K562 (cell line): Measurements from ENCODE around the gene SEC63. TPM values are rescaled to one million over a fixed set of nuclear protein-coding genes. Genes with fewer than 3 reads are reported as not detected.
A peak's percentile ranks its signal among the peaks of the same experiment; 100 is the strongest.

Experiments
- ATAC-seq: fragments of 200-7000 bp; cut with Tn5 transposase; 3 replicates; pipeline ENCODE4 v1.9.1; 2020; ENCODE audit warnings: moderate library complexity
- BruUV-seq: library from RNA; stranded (reverse); fragments of 400-500 nt; replicated peaks from 2 replicates; lab custom pipeline; 2021; lab: Mats Ljungman, UMichigan
- CTCF ChIA-PET: fragments of 300-600 bp; formaldehyde crosslinking; extraction: SDS; loops from one replicate; lab custom pipeline; 2021; ENCODE audit warnings: low intra/inter-chr PET ratio; lab: Yijun Ruan, JAX
- POLR2A ChIA-PET: fragments of 300-600, 350-650 bp; sonication (Branson Sonifier 250); formaldehyde crosslinking; extraction: SDS; loops from one replicate; lab custom pipeline; 2021; ENCODE audit warnings: antibody characterized with exemption, inconsistent platforms; lab: Yijun Ruan, JAX
- DNase-seq, 4 experiments: peaks; one replicate each; pipeline versions ENCODE4 v3.0.0 to v3.0.0-alpha.2; 2011 to 2018; ENCODE audit warnings: low spot score in 3 of 4, mixed read lengths in 3 of 4; ENCODE audit errors: extremely low read depth in 1 of 4
- FAIRE-seq: peaks from 2 replicates; lab custom pipeline; 2011; peaks lifted over from hg19 to GRCh38; lab: Jason Lieb, UNC
- H2AFZ ChIP-seq: 2 replicates; pipeline ENCODE4 v1.6.0; 2011; ENCODE audit warnings: low read depth, low read length, control low read depth, inconsistent platforms
- H3K27ac ChIP-seq: fragments of 200-600 bp; 3 replicates; pipeline ENCODE4 v1.8.0; 2011; ENCODE audit warnings: low read depth, mild to moderate bottlenecking, control low read depth, inconsistent platforms, low read length, moderate library complexity, mixed read lengths; ENCODE audit errors: extremely low read depth
- H3K27me3 ChIP-seq, 2 experiments: fragments of 300-600 bp in 1 of 2; 2 replicates in 1 of 2; 3 replicates in 1 of 2; pipeline versions ENCODE4 v1.6.0 to v1.8.0; 2011; ENCODE audit warnings: inconsistent platforms in 2 of 2, low read length in 2 of 2, mild to moderate bottlenecking in 1 of 2, mixed read lengths in 1 of 2, moderate library complexity in 1 of 2; ENCODE audit not compliant: control insufficient read depth in 2 of 2, insufficient read depth in 2 of 2
- H3K36me3 ChIP-seq: fragments of 300-600 bp; 3 replicates; pipeline ENCODE4 v1.8.0; 2011; ENCODE audit warnings: mild to moderate bottlenecking, low read length, inconsistent platforms; ENCODE audit not compliant: control insufficient read depth, insufficient read depth
- H3K4me1 ChIP-seq, 2 experiments: fragments of 200-600 bp in 1 of 2; replicated peaks in 1 of 2; 2 replicates in 1 of 2; 3 replicates in 1 of 2; pipeline versions ENCODE4 v1.5.1 to v1.8.0; 2011; ENCODE audit warnings: inconsistent platforms in 2 of 2, low read length in 2 of 2, mild to moderate bottlenecking in 1 of 2, mixed read lengths in 1 of 2, moderate library complexity in 1 of 2; ENCODE audit not compliant: control insufficient read depth in 2 of 2, insufficient read depth in 2 of 2
- H3K4me2 ChIP-seq: 2 replicates; pipeline ENCODE4 v1.6.1; 2011; ENCODE audit warnings: low read length, control low read depth, inconsistent platforms, mixed read lengths; ENCODE audit not compliant: insufficient read depth
- H3K4me3 ChIP-seq: fragments of 200-600 bp; sonication (generic), shearing (Covaris generic); 2 replicates; pipeline ENCODE4 v1.5.1; 2016; ENCODE audit warnings: control low read depth, inconsistent platforms
- H3K79me2 ChIP-seq: fragments of 200-600 bp; 3 replicates; pipeline ENCODE4 v1.8.0; 2011; ENCODE audit warnings: low read length, inconsistent platforms; ENCODE audit not compliant: control insufficient read depth, insufficient read depth
- H3K9ac ChIP-seq, 2 experiments: 2 replicates each; pipeline versions ENCODE4 v1.6.0 to v1.6.1; 2011; ENCODE audit warnings: low read depth in 2 of 2, low read length in 2 of 2, control low read depth in 1 of 2, inconsistent platforms in 1 of 2, mild to moderate bottlenecking in 1 of 2, mixed read lengths in 1 of 2; ENCODE audit not compliant: insufficient read depth in 1 of 2
- H3K9me1 ChIP-seq: one replicate; pipeline ENCODE4 v1.6.0; 2011; ENCODE audit warnings: inconsistent platforms, mild to moderate bottlenecking, low read length, moderate library complexity; ENCODE audit not compliant: control insufficient read depth, insufficient read depth
- H3K9me3 ChIP-seq: replicated peaks from 2 replicates; pipeline ENCODE4 v1.5.1; 2011; ENCODE audit warnings: low read depth, low read length, inconsistent platforms; ENCODE audit not compliant: control insufficient read depth, insufficient read depth
- H4K20me1 ChIP-seq: replicated peaks from 2 replicates; pipeline ENCODE4 v1.6.1; 2011; ENCODE audit warnings: low read length, inconsistent platforms, mixed read lengths; ENCODE audit not compliant: control insufficient read depth, insufficient read depth
- ADNP ChIP-seq: fragments of 200-800 bp; sonication (Bioruptor generic); IDR thresholded peaks from 2 replicates; pipeline ENCODE4 v1.6.1; 2016; ENCODE audit warnings: missing genetic modification characterization, missing compliant biosample characterization
- CREB5 ChIP-seq: fragments of 250-450 bp; sonication (Bioruptor Pico); IDR thresholded peaks from 2 replicates; pipeline ENCODE4 v1.5.0; 2020; ENCODE audit warnings: mild to moderate bottlenecking
- CTCFL ChIP-seq: IDR thresholded peaks from 2 replicates; pipeline ENCODE4 v1.6.1; 2011; ENCODE audit warnings: borderline replicate concordance, low read depth, mild to moderate bottlenecking, moderate library complexity, low read length; ENCODE audit not compliant: insufficient read depth, poor library complexity, severe bottlenecking
- ELK1 ChIP-seq: sonication (generic); formaldehyde crosslinking; IDR thresholded peaks from 2 replicates; pipeline ENCODE4 v1.8.1; 2022; ENCODE audit warnings: missing genetic modification reagents
- MTA3 ChIP-seq: fragments of 450-650 bp; formaldehyde crosslinking; IDR thresholded peaks from 2 replicates; pipeline ENCODE4 v1.6.1; 2017; ENCODE audit warnings: mild to moderate bottlenecking, borderline replicate concordance
- SMARCC2 ChIP-seq: fragments of 450-650 bp; IDR thresholded peaks from 2 replicates; pipeline ENCODE4 v1.6.1; 2017; ENCODE audit warnings: antibody characterized with exemption, moderate library complexity, mild to moderate bottlenecking, low read depth
- TFE3 ChIP-seq: fragments of 450-650 bp; formaldehyde crosslinking; IDR thresholded peaks from 2 replicates; pipeline ENCODE4 v1.4.0; 2020; ENCODE audit warnings: mild to moderate bottlenecking, mixed read lengths
- ZNF280B ChIP-seq: fragments of 250-450 bp; sonication (Bioruptor Pico); IDR thresholded peaks from 2 replicates; pipeline ENCODE4 v1.5.1; 2021; ENCODE audit warnings: mild to moderate bottlenecking
- ZNF3 ChIP-seq: fragments of 250-450 bp; sonication (Bioruptor Pico); IDR thresholded peaks from 2 replicates; pipeline ENCODE4 v1.5.0; 2021; ENCODE audit warnings: mild to moderate bottlenecking, moderate library complexity
- ZNF668 ChIP-seq: fragments of 250-450 bp; sonication (Bioruptor Pico); IDR thresholded peaks from 2 replicates; pipeline ENCODE4 v1.8.0; 2022; ENCODE audit warnings: mild to moderate bottlenecking, inconsistent platforms
- WGBS: fragments of 100-300 bp; shearing (Covaris generic); methylation state at CpG from one replicate; pipeline ENCODE4 v1.1.6; 2016; ENCODE audit warnings: low coverage, mixed read lengths; ENCODE audit not compliant: insufficient coverage; ENCODE audit errors: missing lambda C conversion rate; 5-methylcytosine and 5-hydroxymethylcytosine counted together
- in situ Hi-C: fragments of 300-500 bp; cut with MboI; formaldehyde crosslinking; loops from 4 replicates; pipeline ENCODE4 v1.15.0; 2018; ENCODE audit warnings: inconsistent platforms, mixed read lengths
- intact Hi-C: fragments of 100-400 bp; cut with micrococcal nuclease; formaldehyde crosslinking; loops from 2 replicates; pipeline ENCODE4 v1.14.2; 2022
- polyA plus RNA-seq, 8 experiments: library from polyadenylated mRNA; depleted of rRNA in 4 of 8; stranded (reverse) in 5 of 8; unstranded in 3 of 8; fragments of >200 nt; fragmentation: Nextera tagmentation in 2 of 8; fragmentation: Illumina TruSeq in 1 of 8; extraction: Ambion mirVana in 2 of 8; extraction: Trizol in 1 of 8; gene quantifications; 2 replicates each; pipeline versions ENCODE4 v1.2.1 to v1.2.3, GENCODE V29; 2011 to 2014; ENCODE audit warnings: inconsistent platforms in 1 of 8, missing spikeins in 1 of 8
- total RNA-seq, 7 experiments: library from RNA; depleted of rRNA in 6 of 7; stranded (reverse); fragments of >200 nt in 6 of 7; fragmentation: Illumina TruSeq in 2 of 7; extraction: Trizol in 2 of 7; gene quantifications; 2 replicates each; pipeline versions ENCODE4 v1.2.1 to v1.2.3, GENCODE V29; 2011 to 2021; ENCODE audit warnings: low replicate concordance in 1 of 7

The SEC63 gene
- total and polyA plus RNA-seq, 9 of the 15 experiments (the other 6 are each of a cell fraction or from before 2014, with no cell fraction given), result 13.8 to 74.6 (median 28.4) TPM

GRCh38 chr6:107983811-107984210, 25.8 kb upstream of the SEC63 start:
- H3K27ac ChIP-seq, result no peak overlapping the region
- H3K4me2 ChIP-seq, result no peak overlapping the region
- in situ Hi-C loops, result loop anchor here (5.0 kb wide), 1 partner anchor 543 kb away; no protein-coding TSS in a partner anchor
- 0 out of 2 replicates have a peak overlapping the region, but pooled peaks have one; percentile 3 for H2AFZ ChIP-seq
- H4K20me1 ChIP-seq, result no peaks in the 10 kb centered on the region
- no peak overlapping the region for H3K4me3 ChIP-seq
- ChIA-PET CTCF (interaction anchor here (0.7 kb wide), 1 partner anchor 1644 kb away, joined by 3 read pairs; no protein-coding TSS in a partner anchor), POLR2A (no interaction called here)
- H3K79me2 ChIP-seq, result no peaks in the 10 kb centered on the region
- H3K9me3 ChIP-seq, result no peaks in the 10 kb centered on the region
- no peaks in the 10 kb centered on the region for H3K36me3 ChIP-seq
- DNase-seq, result no peak
- BruUV-seq, result no TSS peak
- FAIRE-seq, result no peak
- no peak for ATAC-seq
- no peaks in the 10 kb centered on the region for H3K27me3 ChIP-seq
- peaks cover 3 to 5% of the 10 kb centered on the region in 2 experiments; a peak in 3 of 5 replicates for H3K4me1 ChIP-seq
- no peaks in the 10 kb centered on the region for H3K9me1 ChIP-seq
- intact Hi-C loops, result loop anchor here (5.0 kb wide), 1 partner anchor 128 kb away; no protein-coding TSS in a partner anchor
- no peak overlapping the region for H3K9ac ChIP-seq
- WGBS, result 35% methylated on average over 4 of the region's 4 CpGs
- TF ChIP-seq CTCFL, result no peak
- TF ChIP-seq ADNP (tag), result no peak
- TF ChIP-seq TFE3 (CRISPR knock-in tag), result no peak
- no peak for TF ChIP-seq ELK1 (CRISPR knock-in tag)
- TF ChIP-seq MTA3, result no peak
- TF ChIP-seq ZNF668 (CRISPR knock-in tag), result no peak
- no peak for TF ChIP-seq SMARCC2
- no peak for TF ChIP-seq CREB5
- no peak for TF ChIP-seq ZNF280B
- no peak for TF ChIP-seq ZNF3 (CRISPR knock-in tag)
